Kidney capillary endothelial cell (primary cell): ENCODE data around the gene AP3B1.
"Not testable (repeated sequence)": the region's sequence is repeated elsewhere in the genome, so short reads cannot be mapped to it uniquely, and the experiment has no call there.

ENCODE experiments used
- DNase-seq: peaks from one replicate; pipeline ENCODE4 v3.0.0-alpha.2; 2018; ENCODE audit warnings: low spot score

The AP3B1 gene

DNA sequence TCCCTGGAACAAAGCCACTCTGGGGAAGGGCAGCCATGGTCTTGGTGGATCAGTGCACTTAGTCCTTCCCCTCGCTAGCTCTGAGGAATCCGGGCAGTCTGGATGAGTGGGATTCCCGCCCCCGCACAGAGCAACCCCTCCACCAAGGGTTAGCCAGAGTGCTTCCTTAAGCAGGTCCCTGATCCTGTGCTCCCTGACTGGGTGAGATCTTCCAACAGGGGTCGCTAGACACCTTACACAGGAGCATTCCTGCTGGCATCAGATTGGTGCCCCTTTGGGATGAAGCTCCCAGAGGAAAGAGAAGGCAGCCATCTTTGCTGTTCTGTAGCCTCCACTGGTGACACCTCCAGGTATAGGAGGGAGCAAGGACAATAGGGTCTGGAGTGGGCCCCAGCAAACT lies 228.8 kb downstream of the AP3B1 start:
- DNase-seq = no peak

DNA sequence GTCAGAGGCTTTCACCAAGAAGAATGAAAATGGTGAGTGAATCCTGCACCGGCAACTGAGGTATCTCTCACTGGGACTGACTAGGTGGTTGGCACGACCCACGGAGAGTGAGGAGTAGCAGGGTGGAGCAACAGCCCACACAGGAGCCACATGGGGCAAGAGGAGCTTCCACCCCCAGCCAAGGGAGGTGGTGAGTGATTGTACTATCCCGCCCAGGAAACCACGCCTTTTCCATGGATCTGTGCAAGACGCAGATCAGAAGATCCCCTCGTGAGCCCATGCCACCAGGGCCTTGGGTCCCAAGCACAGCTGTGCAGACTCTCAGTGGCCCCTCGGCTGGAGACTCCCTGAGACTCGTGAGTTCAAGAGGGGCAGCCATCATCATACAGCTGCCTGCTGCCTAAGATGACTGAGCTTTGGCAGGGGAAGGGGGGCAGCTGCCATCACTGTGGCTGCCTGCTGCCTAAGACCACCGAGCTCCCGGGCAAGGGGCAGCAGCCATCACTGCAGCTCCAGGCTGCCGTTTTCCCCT lies 229.5 kb downstream of the AP3B1 start:
- DNase-seq = no peak

DNA sequence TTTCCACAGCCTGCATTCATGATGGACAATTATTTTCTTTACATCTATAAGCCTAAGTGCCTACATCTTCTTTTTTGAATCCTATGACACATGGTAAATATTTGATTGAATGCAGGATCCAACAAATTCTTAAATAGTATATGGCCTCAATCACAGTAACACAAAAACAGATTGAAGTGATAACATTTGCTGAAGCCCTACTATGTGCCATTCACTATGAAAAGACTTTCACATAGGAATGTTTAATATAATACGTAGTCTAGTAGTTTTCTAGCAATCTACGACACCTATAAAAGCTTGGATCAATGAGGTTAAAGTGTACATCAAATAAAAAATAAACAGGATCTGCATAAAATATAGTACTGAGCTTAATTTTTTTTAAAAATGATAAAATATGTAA lies 231.0 kb downstream of the AP3B1 start:
- DNase-seq = no peak

- no peak for DNase-seq
Measured at GRCh38 chr5:78062645-78063044, 231.9 kb downstream of the AP3B1 start.

- no peak for DNase-seq
Measured at GRCh38 chr5:78060421-78060820, 234.1 kb downstream of the AP3B1 start.

GRCh38 chr5:78058625-78059024 lies 235.9 kb downstream of the AP3B1 start:
- no peak for DNase-seq

- peak; percentile 4 for DNase-seq
Measured at GRCh38 chr5:78056901-78057514, 237.5 kb downstream of the AP3B1 start.

DNA sequence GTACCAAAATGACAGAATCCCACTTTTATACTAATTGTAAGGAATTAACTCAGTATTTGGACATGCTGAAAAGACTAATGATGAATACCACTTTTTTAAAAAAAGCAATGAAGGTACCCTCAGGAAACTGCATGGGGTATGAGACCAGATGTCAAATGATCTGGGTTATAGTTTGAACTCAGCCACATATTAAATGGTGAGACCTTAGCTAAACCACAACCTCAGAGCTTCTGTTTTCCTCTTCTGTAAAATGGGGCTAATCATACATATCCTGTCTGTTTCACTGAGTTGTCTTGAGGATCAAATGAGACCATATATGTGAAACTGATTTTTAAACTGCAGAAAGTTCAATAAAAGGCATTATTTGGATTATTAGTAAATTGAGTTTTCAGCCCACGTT lies 238.4 kb downstream of the AP3B1 start:
- DNase-seq = no peak

- no peak for DNase-seq
Measured at GRCh38 chr5:78050888-78051287, 243.6 kb downstream of the AP3B1 start.

DNA sequence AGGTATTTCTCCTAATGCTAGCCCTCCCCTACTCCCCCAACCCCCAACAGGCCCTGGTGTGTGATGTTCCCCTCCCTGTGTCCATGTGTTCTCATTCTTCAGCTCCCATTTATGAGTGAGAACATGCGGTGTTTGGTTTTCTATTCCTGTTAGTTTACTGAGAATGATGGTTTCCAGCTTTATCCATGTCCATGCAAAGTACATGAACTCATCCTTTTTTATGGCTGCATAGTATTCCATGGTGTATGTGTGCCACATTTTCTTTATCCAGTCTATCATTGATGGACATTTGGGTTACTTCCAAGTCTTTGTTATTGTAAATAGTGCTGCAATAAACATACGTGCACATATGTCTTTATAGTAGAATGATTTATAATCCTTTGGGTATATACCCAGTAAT lies 247.7 kb downstream of the AP3B1 start:
- DNase-seq = not testable (repeated sequence)

GRCh38 chr5:78046006-78046405 lies 248.5 kb downstream of the AP3B1 start:
- no peak for DNase-seq

- DNase-seq = no peak
Measured at GRCh38 chr5:78041805-78042204, 252.7 kb downstream of the AP3B1 start.

- no peak for DNase-seq
Measured at GRCh38 chr5:78025540-78025939, 269.0 kb downstream of the AP3B1 start.

GRCh38 chr5:78019744-78020143 lies 274.8 kb downstream of the AP3B1 start:
- no peak for DNase-seq

DNA sequence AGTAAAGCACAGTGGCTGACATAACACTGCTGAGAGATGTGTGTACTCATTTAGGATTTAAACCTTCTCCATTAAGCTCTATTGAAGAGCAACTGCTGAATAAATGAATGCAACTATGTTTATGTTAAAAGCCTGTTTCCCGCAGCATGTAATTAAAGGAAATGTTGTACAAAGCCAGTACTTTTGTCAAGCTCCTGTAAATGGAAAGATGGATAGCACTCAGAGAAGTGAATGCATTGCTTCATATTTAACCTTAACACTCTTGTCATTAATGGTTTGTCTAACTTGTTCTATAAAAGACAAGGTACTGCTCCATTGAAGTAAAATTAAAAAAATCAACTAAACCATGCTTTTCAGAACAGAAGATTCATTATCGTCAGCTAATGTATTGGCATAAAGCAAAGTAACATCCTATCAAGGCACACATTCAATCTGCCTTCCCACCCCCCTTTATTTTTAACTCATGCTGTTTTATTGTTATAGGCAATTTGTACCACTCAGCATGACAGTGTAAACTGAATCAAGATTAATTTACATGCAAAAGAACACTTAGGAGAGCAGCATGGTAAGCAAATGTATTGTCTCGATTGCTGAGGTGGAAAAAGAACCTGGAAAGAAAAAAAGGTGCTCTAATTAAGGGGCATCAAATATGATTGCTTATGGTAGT lies 277.5 kb downstream of the AP3B1 start:
- no peak for DNase-seq

GRCh38 chr5:78009937-78010527 lies 284.5 kb downstream of the AP3B1 start:
- DNase-seq = no peak

GRCh38 chr5:78008356-78008967 lies 286.0 kb downstream of the AP3B1 start:
- DNase-seq = peak; percentile 38

GRCh38 chr5:78007233-78007632 lies 287.3 kb downstream of the AP3B1 start:
- DNase-seq = no peak

GRCh38 chr5:78006449-78006848 lies 288.0 kb downstream of the AP3B1 start:
- no peak for DNase-seq

DNA sequence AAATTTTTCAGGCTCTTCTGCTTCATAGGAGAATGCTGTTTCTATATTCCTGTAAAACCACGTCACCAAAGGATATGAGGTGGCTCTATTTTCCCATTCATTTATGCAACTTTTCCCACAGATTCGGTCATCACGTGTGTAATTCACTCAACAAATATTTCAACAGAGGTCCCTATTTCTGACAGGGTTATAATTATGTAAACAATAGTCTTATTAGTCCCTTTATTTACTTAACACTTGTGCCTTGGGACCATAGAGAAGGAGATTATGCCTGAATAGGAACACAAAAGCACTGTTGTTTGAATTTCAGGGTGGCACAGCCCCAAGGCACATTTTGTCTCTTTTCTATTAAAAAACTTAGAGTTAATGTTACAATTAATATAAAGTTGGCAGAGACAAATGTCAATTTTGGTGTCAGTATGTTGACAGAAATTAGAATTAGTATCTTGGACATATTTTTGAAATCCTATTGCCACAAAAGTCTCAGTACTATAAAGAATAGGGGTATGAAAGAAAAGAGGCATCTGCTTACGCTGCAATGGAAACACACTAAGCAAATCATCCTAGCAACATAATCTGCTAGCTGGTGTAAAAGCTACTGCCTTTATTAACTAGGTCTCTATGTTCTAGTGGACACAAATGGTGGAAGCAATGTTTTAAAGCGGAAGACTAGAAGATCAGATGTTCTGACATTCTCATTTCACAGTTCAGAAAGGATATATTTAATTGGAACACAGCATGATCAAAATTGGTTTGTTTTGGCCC lies 289.3 kb downstream of the AP3B1 start:
- no peak for DNase-seq

DNA sequence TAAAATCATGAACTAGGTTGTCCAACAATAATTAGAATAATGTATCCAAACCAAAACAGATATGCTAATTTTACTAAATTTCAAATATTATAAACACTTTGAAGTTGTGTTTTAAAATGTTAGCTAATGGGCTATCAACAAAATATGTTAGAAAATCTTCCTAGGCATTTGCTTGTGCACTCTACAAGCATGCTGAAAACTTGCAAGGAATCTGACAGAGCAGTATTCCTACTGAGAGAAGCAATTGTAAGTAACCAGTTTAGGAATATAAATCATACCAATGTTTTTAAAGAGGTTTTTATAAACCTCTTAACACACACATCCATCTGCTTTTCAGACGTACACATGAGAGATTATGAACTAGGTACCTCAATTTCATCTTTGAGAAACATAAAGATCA lies 289.9 kb downstream of the AP3B1 start:
- no peak for DNase-seq

GRCh38 chr5:78003919-78004318 lies 290.6 kb downstream of the AP3B1 start:
- no peak for DNase-seq
